ENCODE data around the gene COL4A1.

GRCh38 chr13:110150384-110151101 is 156.4 kb downstream of the COL4A1 start:
- no peak for TF ChIP-seq ZNF274 (IDR thresholded peaks at IDR 0.05; ENCODE audit: low read depth, low read length)
- TF ChIP-seq YY1 (IDR thresholded peaks at IDR 0.05; ENCODE audit: insufficient read depth, insufficient read length), result no peak
